K562 (cell line): Measurements from ENCODE around the gene LIF. TPM values are rescaled to one million over a fixed set of nuclear protein-coding genes. Genes with fewer than 3 reads are reported as not detected.

Source experiments
- ATAC-seq: fragments of 200-7000 bp; cut with Tn5 transposase; 3 replicates; pipeline ENCODE4 v1.9.1; 2020; ENCODE audit warnings: moderate library complexity
- BruUV-seq: library from RNA; stranded (reverse); fragments of 400-500 nt; replicated peaks from 2 replicates; lab custom pipeline; 2021; lab: Mats Ljungman, UMichigan
- CTCF ChIA-PET: fragments of 300-600 bp; formaldehyde crosslinking; extraction: SDS; loops from one replicate; lab custom pipeline; 2021; ENCODE audit warnings: low intra/inter-chr PET ratio; lab: Yijun Ruan, JAX
- POLR2A ChIA-PET: fragments of 300-600, 350-650 bp; sonication (Branson Sonifier 250); formaldehyde crosslinking; extraction: SDS; loops from one replicate; lab custom pipeline; 2021; ENCODE audit warnings: antibody characterized with exemption, inconsistent platforms; lab: Yijun Ruan, JAX
- DNase-seq, 4 experiments: peaks; one replicate each; pipeline versions ENCODE4 v3.0.0 to v3.0.0-alpha.2; 2011 to 2018; ENCODE audit warnings: low spot score in 3 of 4, mixed read lengths in 3 of 4; ENCODE audit errors: extremely low read depth in 1 of 4
- FAIRE-seq: peaks from 2 replicates; lab custom pipeline; 2011; peaks lifted over from hg19 to GRCh38; lab: Jason Lieb, UNC
- H2AFZ ChIP-seq: 2 replicates; pipeline ENCODE4 v1.6.0; 2011; ENCODE audit warnings: low read depth, low read length, control low read depth, inconsistent platforms
- H3K27ac ChIP-seq: fragments of 200-600 bp; 3 replicates; pipeline ENCODE4 v1.8.0; 2011; ENCODE audit warnings: low read depth, mild to moderate bottlenecking, control low read depth, inconsistent platforms, low read length, moderate library complexity, mixed read lengths; ENCODE audit errors: extremely low read depth
- H3K27me3 ChIP-seq, 2 experiments: fragments of 300-600 bp in 1 of 2; 2 replicates in 1 of 2; 3 replicates in 1 of 2; pipeline versions ENCODE4 v1.6.0 to v1.8.0; 2011; ENCODE audit warnings: inconsistent platforms in 2 of 2, low read length in 2 of 2, mild to moderate bottlenecking in 1 of 2, mixed read lengths in 1 of 2, moderate library complexity in 1 of 2; ENCODE audit not compliant: control insufficient read depth in 2 of 2, insufficient read depth in 2 of 2
- H3K36me3 ChIP-seq: fragments of 300-600 bp; 3 replicates; pipeline ENCODE4 v1.8.0; 2011; ENCODE audit warnings: mild to moderate bottlenecking, low read length, inconsistent platforms; ENCODE audit not compliant: control insufficient read depth, insufficient read depth
- H3K4me1 ChIP-seq, 2 experiments: fragments of 200-600 bp in 1 of 2; replicated peaks in 1 of 2; 2 replicates in 1 of 2; 3 replicates in 1 of 2; pipeline versions ENCODE4 v1.5.1 to v1.8.0; 2011; ENCODE audit warnings: inconsistent platforms in 2 of 2, low read length in 2 of 2, mild to moderate bottlenecking in 1 of 2, mixed read lengths in 1 of 2, moderate library complexity in 1 of 2; ENCODE audit not compliant: control insufficient read depth in 2 of 2, insufficient read depth in 2 of 2
- H3K4me2 ChIP-seq: 2 replicates; pipeline ENCODE4 v1.6.1; 2011; ENCODE audit warnings: low read length, control low read depth, inconsistent platforms, mixed read lengths; ENCODE audit not compliant: insufficient read depth
- H3K4me3 ChIP-seq: fragments of 200-600 bp; sonication (generic), shearing (Covaris generic); 2 replicates; pipeline ENCODE4 v1.5.1; 2016; ENCODE audit warnings: control low read depth, inconsistent platforms
- H3K79me2 ChIP-seq: fragments of 200-600 bp; 3 replicates; pipeline ENCODE4 v1.8.0; 2011; ENCODE audit warnings: low read length, inconsistent platforms; ENCODE audit not compliant: control insufficient read depth, insufficient read depth
- H3K9ac ChIP-seq, 2 experiments: 2 replicates each; pipeline versions ENCODE4 v1.6.0 to v1.6.1; 2011; ENCODE audit warnings: low read depth in 2 of 2, low read length in 2 of 2, control low read depth in 1 of 2, inconsistent platforms in 1 of 2, mild to moderate bottlenecking in 1 of 2, mixed read lengths in 1 of 2; ENCODE audit not compliant: insufficient read depth in 1 of 2
- H3K9me1 ChIP-seq: one replicate; pipeline ENCODE4 v1.6.0; 2011; ENCODE audit warnings: inconsistent platforms, mild to moderate bottlenecking, low read length, moderate library complexity; ENCODE audit not compliant: control insufficient read depth, insufficient read depth
- H3K9me3 ChIP-seq: replicated peaks from 2 replicates; pipeline ENCODE4 v1.5.1; 2011; ENCODE audit warnings: low read depth, low read length, inconsistent platforms; ENCODE audit not compliant: control insufficient read depth, insufficient read depth
- H4K20me1 ChIP-seq: replicated peaks from 2 replicates; pipeline ENCODE4 v1.6.1; 2011; ENCODE audit warnings: low read length, inconsistent platforms, mixed read lengths; ENCODE audit not compliant: control insufficient read depth, insufficient read depth
- ATF3 ChIP-seq, 2 experiments: fragments of 450-650 bp in 1 of 2; sonication (generic) in 1 of 2; formaldehyde crosslinking in 1 of 2; IDR thresholded peaks in 1 of 2; conservative IDR thresholded peaks in 1 of 2; 2 replicates each; pipeline versions ENCODE4 v1.6.1 to v1.8.1; 2016 to 2023; ENCODE audit warnings: mild to moderate bottlenecking in 2 of 2, moderate library complexity in 2 of 2, inconsistent platforms in 1 of 2, missing genetic modification reagents in 1 of 2
- CBX2 ChIP-seq: fragments of 200-600 bp; sonication (generic); IDR thresholded peaks from one replicate; pipeline ENCODE4 v1.6.1; 2012; ENCODE audit warnings: mild to moderate bottlenecking, low read length, inconsistent platforms; ENCODE audit not compliant: insufficient read depth, poor library complexity, severe bottlenecking
- HEY1 ChIP-seq: fragments of 250-450 bp; sonication (Bioruptor Pico); IDR thresholded peaks from 2 replicates; pipeline ENCODE4 v1.5.0; 2020; ENCODE audit warnings: mild to moderate bottlenecking, moderate library complexity, borderline replicate concordance
- NFXL1 ChIP-seq: fragments of 450-650 bp; formaldehyde crosslinking; IDR thresholded peaks from 2 replicates; pipeline ENCODE4 v1.4.0; 2021; ENCODE audit warnings: mild to moderate bottlenecking
- NR3C1 ChIP-seq: sonication (generic); formaldehyde crosslinking; IDR thresholded peaks from 2 replicates; pipeline ENCODE4 v1.8.1; 2022; ENCODE audit warnings: missing genetic modification reagents
- SMARCA4 ChIP-seq: fragments of 450-650 bp; IDR thresholded peaks from 2 replicates; pipeline ENCODE4 v1.6.1; 2016
- SNAPC5 ChIP-seq: fragments of 250-450 bp; sonication (Bioruptor Pico); IDR thresholded peaks from 2 replicates; pipeline ENCODE4 v1.8.0; 2021; ENCODE audit warnings: moderate library complexity, mild to moderate bottlenecking, inconsistent platforms
- ZBTB11 ChIP-seq, 3 experiments: fragments of 200-800 bp in 1 of 3; fragments of 250-450 bp in 1 of 3; fragments of 450-650 bp in 1 of 3; sonication (Bioruptor Pico) in 1 of 3; sonication (Bioruptor generic) in 1 of 3; formaldehyde crosslinking in 1 of 3; IDR thresholded peaks; 2 replicates each; pipeline versions ENCODE4 v1.6.1 to v1.8.0; 2016 to 2022; ENCODE audit warnings: mild to moderate bottlenecking in 2 of 3, missing genetic modification characterization in 2 of 3, missing compliant biosample characterization in 1 of 3, moderate library complexity in 1 of 3
- ZNF124 ChIP-seq: sonication (generic); formaldehyde crosslinking; IDR thresholded peaks from 2 replicates; pipeline ENCODE4 v1.8.1; 2022; ENCODE audit warnings: missing genetic modification reagents
- ZNF165 ChIP-seq: fragments of 250-450 bp; sonication (Bioruptor Pico); IDR thresholded peaks from 2 replicates; pipeline ENCODE4 v1.4.0; 2020; ENCODE audit warnings: borderline replicate concordance
- ZNF212 ChIP-seq: fragments of 450-650 bp; formaldehyde crosslinking; IDR thresholded peaks from 2 replicates; pipeline ENCODE4 v1.4.0; 2020; ENCODE audit warnings: mild to moderate bottlenecking
- ZNF518B ChIP-seq: fragments of 250-450 bp; sonication (Bioruptor Pico); IDR thresholded peaks from 2 replicates; pipeline ENCODE4 v1.5.0; 2021; ENCODE audit warnings: mild to moderate bottlenecking, moderate library complexity
- ZNF717 ChIP-seq: fragments of 250-450 bp; sonication (Bioruptor Pico); IDR thresholded peaks from 2 replicates; pipeline ENCODE4 v1.5.0; 2021
- WGBS: fragments of 100-300 bp; shearing (Covaris generic); methylation state at CpG from one replicate; pipeline ENCODE4 v1.1.6; 2016; ENCODE audit warnings: low coverage, mixed read lengths; ENCODE audit not compliant: insufficient coverage; ENCODE audit errors: missing lambda C conversion rate; 5-methylcytosine and 5-hydroxymethylcytosine counted together
- in situ Hi-C: fragments of 300-500 bp; cut with MboI; formaldehyde crosslinking; loops from 4 replicates; pipeline ENCODE4 v1.15.0; 2018; ENCODE audit warnings: inconsistent platforms, mixed read lengths
- intact Hi-C: fragments of 100-400 bp; cut with micrococcal nuclease; formaldehyde crosslinking; loops from 2 replicates; pipeline ENCODE4 v1.14.2; 2022
- polyA plus RNA-seq, 8 experiments: library from polyadenylated mRNA; depleted of rRNA in 4 of 8; stranded (reverse) in 5 of 8; unstranded in 3 of 8; fragments of >200 nt; fragmentation: Nextera tagmentation in 2 of 8; fragmentation: Illumina TruSeq in 1 of 8; extraction: Ambion mirVana in 2 of 8; extraction: Trizol in 1 of 8; gene quantifications; 2 replicates each; pipeline versions ENCODE4 v1.2.1 to v1.2.3, GENCODE V29; 2011 to 2014; ENCODE audit warnings: inconsistent platforms in 1 of 8, missing spikeins in 1 of 8
- total RNA-seq, 7 experiments: library from RNA; depleted of rRNA in 6 of 7; stranded (reverse); fragments of >200 nt in 6 of 7; fragmentation: Illumina TruSeq in 2 of 7; extraction: Trizol in 2 of 7; gene quantifications; 2 replicates each; pipeline versions ENCODE4 v1.2.1 to v1.2.3, GENCODE V29; 2011 to 2021; ENCODE audit warnings: low replicate concordance in 1 of 7

LIF gene
- total and polyA plus RNA-seq, 9 of the 15 experiments (the other 6 are each of a cell fraction or from before 2014, with no cell fraction given), result 0.05 to 0.39 (median 0.18) TPM; not detected in 3

DNA sequence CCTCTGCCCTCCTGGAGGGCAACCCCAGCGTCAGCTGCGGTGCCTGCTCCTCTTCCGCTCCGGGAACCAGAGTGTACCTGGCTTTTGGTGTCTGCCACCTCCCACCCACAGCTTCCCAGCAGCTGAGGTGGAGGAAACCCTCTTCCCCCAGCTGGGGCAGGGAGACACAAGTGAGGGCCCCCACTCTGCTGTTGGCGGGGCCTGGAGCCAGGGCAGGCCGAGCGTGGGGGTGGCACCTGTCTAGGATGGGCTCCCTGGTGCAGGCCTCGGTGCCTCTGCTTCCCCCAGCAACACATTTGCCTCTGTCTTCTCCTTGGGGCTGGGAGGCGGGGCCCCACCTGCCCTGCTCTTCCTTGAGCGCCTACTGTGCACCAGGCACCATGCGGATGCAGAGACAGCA is 13.7 kb upstream of the LIF start (continued):
- no peak for TF ChIP-seq ZNF518B (CRISPR knock-in tag)
- TF ChIP-seq, all 486 proteins: peak for 1

DNA sequence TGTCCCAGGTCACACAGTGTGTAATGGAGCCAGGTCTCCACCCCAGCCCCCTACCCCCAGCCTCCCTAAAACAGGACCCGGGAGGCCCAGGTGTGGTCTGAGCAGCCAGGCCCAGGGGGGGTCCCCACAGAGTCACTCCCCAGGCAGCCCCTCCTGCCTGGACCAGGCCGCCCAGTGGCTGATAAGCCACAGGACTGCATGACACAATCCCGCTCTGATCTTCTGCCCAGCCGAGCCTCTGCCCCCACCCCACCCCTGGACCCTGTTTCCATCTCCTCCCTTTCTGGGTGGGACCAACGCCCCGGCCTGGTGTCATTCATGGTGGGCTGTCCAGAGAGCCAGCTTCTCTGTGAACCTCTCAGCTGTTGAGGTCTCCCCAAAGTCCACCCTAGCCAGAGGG is 7.8 kb upstream of the LIF start:
- 12% methylated on average over 3 of the region's 6 CpGs for WGBS
- no peak overlapping the region for H2AFZ ChIP-seq
- no peaks in the 10 kb centered on the region for H3K9me1 ChIP-seq
- H3K4me3 ChIP-seq, result no peak overlapping the region
- no TSS peak for BruUV-seq
- CTCF ChIA-PET, result interaction anchor here (0.9 kb wide), 1 partner anchor 231 kb away, joined by 3 read pairs; no protein-coding TSS in a partner anchor
- DNase-seq (no peak), FAIRE-seq (no peak), ATAC-seq (no peak)
- POLR2A ChIA-PET, result no interaction called here
- no peaks in the 10 kb centered on the region for H4K20me1 ChIP-seq
- no peaks in the 10 kb centered on the region; a peak in 1 of 5 replicates for H3K27me3 ChIP-seq
- no peaks in the 10 kb centered on the region for H3K79me2 ChIP-seq
- H3K36me3 ChIP-seq, result no peaks in the 10 kb centered on the region
- H3K4me2 ChIP-seq, result no peak overlapping the region
- H3K9me3 ChIP-seq, result no peaks in the 10 kb centered on the region
- peaks cover 0 to 41% of the 10 kb centered on the region in 2 experiments; a peak in 2 of 5 replicates for H3K4me1 ChIP-seq
- in situ Hi-C loops (no loop called here), intact Hi-C loops (no loop called here)
- H3K27ac ChIP-seq, result no peak overlapping the region
- no peak overlapping the region; a peak in 1 of 4 replicates for H3K9ac ChIP-seq
- TF ChIP-seq ZBTB11 (CRISPR knock-in tag; IDR thresholded peaks at IDR 0.05) (no peak), ZNF212 (CRISPR knock-in tag) (no peak), SNAPC5 (CRISPR knock-in tag) (no peak), ZNF165 (CRISPR knock-in tag) (no peak), NFXL1 (CRISPR knock-in tag) (no peak), ATF3 (IDR thresholded peaks at IDR 0.05) (no peak), ATF3 (CRISPR knock-in tag; conservative IDR thresholded peaks at IDR 0.05) (no peak), SMARCA4 (no peak), ZNF717 (CRISPR knock-in tag) (no peak), NR3C1 (CRISPR knock-in tag) (no peak), HEY1 (CRISPR knock-in tag) (no peak), ZNF124 (CRISPR knock-in tag) (no peak), CBX2 (no peak)
